ENCODE measurements around the gene IL33. TPM values are rescaled to one million over a fixed set of nuclear protein-coding genes. Genes with fewer than 3 reads are reported as not detected.

IL33 gene
- total RNA-seq, 1 experiment from 2014 or later, result not detected

GRCh38 chr9:6209966-6210365 lies 5.6 kb upstream of the IL33 start:
- Histone ChIP-seq H3K9me2 (replicated peaks; ENCODE audit: insufficient read depth, low read length) (no peaks in the 10 kb centered on the region), H3K79me2 (ENCODE audit: low read length) (no peaks in the 10 kb centered on the region), H3K27ac (ENCODE audit: low read length) (no peak overlapping the region), H2AFZ (ENCODE audit: low read length) (no peak overlapping the region), H3K36me3 (ENCODE audit: insufficient read depth, low read length) (no peaks in the 10 kb centered on the region), H3K9ac (ENCODE audit: low read length) (no peak overlapping the region), H3K27me3 (ENCODE audit: low read length) (no peaks in the 10 kb centered on the region; the same call in 1 of the 2 replicates), H3K9me3 (ENCODE audit: low read length) (peaks cover 2% of the 10 kb centered on the region; the same call in 1 of the 2 replicates), H4K20me1 (ENCODE audit: insufficient read depth, low read depth, low read length) (no peaks in the 10 kb centered on the region), H3K4me2 (ENCODE audit: low read depth, low read length, poor library complexity, severe bottlenecking) (no peak overlapping the region), H3K4me1 (ENCODE audit: low read length) (no peaks in the 10 kb centered on the region), H3K4me3 (ENCODE audit: low read length) (no peak overlapping the region)
- no peak for DNase-seq

DNA sequence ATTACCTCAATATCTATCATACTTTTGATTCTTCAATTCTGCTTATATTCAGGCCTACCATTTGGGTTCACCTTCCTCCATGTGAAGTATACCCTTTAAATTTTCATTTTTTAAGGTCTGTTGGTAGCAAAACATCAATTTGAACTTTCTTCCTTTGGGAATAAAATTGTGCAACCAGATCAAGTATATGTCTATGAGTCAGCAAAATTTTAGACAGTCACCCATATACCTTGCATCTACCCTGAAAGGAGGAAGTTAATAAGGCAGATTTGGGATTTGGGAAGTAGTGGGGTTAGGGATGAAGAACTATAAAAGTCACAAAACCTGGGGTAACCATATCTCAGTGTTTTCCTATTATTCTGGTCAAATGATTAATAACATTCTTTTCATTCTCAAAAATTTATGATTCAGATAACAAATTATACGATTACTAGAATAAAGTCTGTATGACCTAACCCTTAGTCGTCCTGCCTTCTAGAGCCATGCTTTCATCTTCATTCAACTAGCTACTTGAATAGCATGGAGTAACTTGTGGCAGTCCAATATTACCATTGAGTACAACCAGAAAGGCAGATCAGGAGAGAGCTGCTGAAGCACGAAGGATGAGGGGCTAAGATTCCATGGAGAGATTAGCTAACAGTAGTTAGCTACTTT lies 2.8 kb upstream of the IL33 start:
- H3K4me3 ChIP-seq (ENCODE audit: low read length), result no peak overlapping the region
- no peaks in the 10 kb centered on the region for H3K79me2 ChIP-seq (ENCODE audit: low read length)
- no peaks in the 10 kb centered on the region; the same call in 1 of the 2 replicates for H3K27me3 ChIP-seq (ENCODE audit: low read length)
- no peaks in the 10 kb centered on the region for H3K9me2 ChIP-seq (replicated peaks; ENCODE audit: insufficient read depth, low read length)
- H3K9ac ChIP-seq (ENCODE audit: low read length), result no peak overlapping the region
- no peaks in the 10 kb centered on the region for H3K36me3 ChIP-seq (ENCODE audit: insufficient read depth, low read length)
- H2AFZ ChIP-seq (ENCODE audit: low read length), result no peak overlapping the region
- H3K4me2 ChIP-seq (ENCODE audit: low read depth, low read length, poor library complexity, severe bottlenecking), result no peak overlapping the region
- DNase-seq, result no peak
- H4K20me1 ChIP-seq (ENCODE audit: insufficient read depth, low read depth, low read length), result no peaks in the 10 kb centered on the region
- no peak overlapping the region for H3K27ac ChIP-seq (ENCODE audit: low read length)
- H3K9me3 ChIP-seq (ENCODE audit: low read length), result peaks cover 2% of the 10 kb centered on the region; the same call in 1 of the 2 replicates
- no peaks in the 10 kb centered on the region for H3K4me1 ChIP-seq (ENCODE audit: low read length)

DNA sequence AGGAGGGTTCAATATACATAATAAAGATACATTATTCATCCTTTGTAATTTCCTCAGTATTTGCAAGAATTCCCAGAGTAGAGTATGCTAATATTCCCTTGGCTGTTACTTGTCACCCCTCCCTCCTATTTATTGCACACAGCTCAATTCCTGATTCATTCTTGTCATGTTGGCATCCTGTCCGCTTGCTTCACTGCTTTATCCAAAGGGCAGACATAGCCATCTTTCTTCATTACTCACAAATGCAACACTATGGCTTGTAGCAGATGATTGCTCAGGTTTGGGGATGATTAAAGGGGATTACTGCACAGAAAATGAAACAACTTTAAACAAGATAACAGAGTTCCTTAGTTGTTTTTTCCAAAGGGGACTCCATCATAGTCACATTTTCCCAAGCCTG lies 1.2 kb upstream of the IL33 start:
- Histone ChIP-seq H3K27me3 (ENCODE audit: low read length) (no peaks in the 10 kb centered on the region; the same call in 1 of the 2 replicates), H3K9ac (ENCODE audit: low read length) (no peak overlapping the region), H4K20me1 (ENCODE audit: insufficient read depth, low read depth, low read length) (no peaks in the 10 kb centered on the region), H3K79me2 (ENCODE audit: low read length) (no peaks in the 10 kb centered on the region), H3K27ac (ENCODE audit: low read length) (no peak overlapping the region), H3K36me3 (ENCODE audit: insufficient read depth, low read length) (no peaks in the 10 kb centered on the region), H3K4me1 (ENCODE audit: low read length) (no peaks in the 10 kb centered on the region), H3K4me3 (ENCODE audit: low read length) (no peak overlapping the region), H2AFZ (ENCODE audit: low read length) (no peak overlapping the region), H3K9me2 (replicated peaks; ENCODE audit: insufficient read depth, low read length) (no peaks in the 10 kb centered on the region), H3K4me2 (ENCODE audit: low read depth, low read length, poor library complexity, severe bottlenecking) (no peak overlapping the region), H3K9me3 (ENCODE audit: low read length) (peaks cover 2% of the 10 kb centered on the region; the same call in 1 of the 2 replicates)
- no peak for DNase-seq

- H3K9me2 ChIP-seq (replicated peaks; ENCODE audit: insufficient read depth, low read length), result no peaks in the 10 kb centered on the region
- no peaks in the 10 kb centered on the region for H3K36me3 ChIP-seq (ENCODE audit: insufficient read depth, low read length)
- DNase-seq, result no peak
- no peak overlapping the region for H2AFZ ChIP-seq (ENCODE audit: low read length)
- H3K79me2 ChIP-seq (ENCODE audit: low read length), result no peaks in the 10 kb centered on the region
- no peaks in the 10 kb centered on the region; the same call in 1 of the 2 replicates for H3K27me3 ChIP-seq (ENCODE audit: low read length)
- H3K4me3 ChIP-seq (ENCODE audit: low read length), result no peak overlapping the region
- no peaks in the 10 kb centered on the region for H4K20me1 ChIP-seq (ENCODE audit: insufficient read depth, low read depth, low read length)
- no peaks in the 10 kb centered on the region for H3K4me1 ChIP-seq (ENCODE audit: low read length)
- no peak overlapping the region for H3K27ac ChIP-seq (ENCODE audit: low read length)
- no peak overlapping the region for H3K9ac ChIP-seq (ENCODE audit: low read length)
- H3K4me2 ChIP-seq (ENCODE audit: low read depth, low read length, poor library complexity, severe bottlenecking), result no peak overlapping the region
- peaks cover under 1% of the 10 kb centered on the region; the same call in 1 of the 2 replicates for H3K9me3 ChIP-seq (ENCODE audit: low read length)
Measured at GRCh38 chr9:6214903-6215302, 704 bp upstream of the IL33 start.

DNA sequence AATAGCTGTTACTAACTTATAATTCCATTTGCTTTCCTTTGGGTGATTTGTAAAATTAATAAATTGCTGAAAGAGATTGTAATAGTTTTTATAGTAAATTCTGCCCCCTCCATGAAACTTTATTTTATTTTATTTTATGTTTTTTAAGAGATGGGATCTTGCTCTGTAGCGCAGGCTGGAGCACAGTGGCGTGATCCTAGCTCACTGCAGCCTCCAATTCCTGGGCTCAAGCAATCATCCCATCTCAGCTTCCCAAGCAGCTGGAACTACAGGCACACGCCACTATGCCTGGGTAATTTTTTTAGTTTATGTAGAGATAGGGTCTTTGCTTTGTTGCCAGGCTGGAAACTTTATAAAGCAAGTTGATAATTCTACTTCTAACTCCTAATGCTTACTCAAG lies 395 bp downstream of the IL33 start:
- no peak overlapping the region for H2AFZ ChIP-seq (ENCODE audit: low read length)
- H3K4me1 ChIP-seq (ENCODE audit: low read length), result no peaks in the 10 kb centered on the region
- H3K27me3 ChIP-seq (ENCODE audit: low read length), result no peaks in the 10 kb centered on the region; the same call in 1 of the 2 replicates
- H4K20me1 ChIP-seq (ENCODE audit: insufficient read depth, low read depth, low read length), result no peaks in the 10 kb centered on the region
- H3K36me3 ChIP-seq (ENCODE audit: insufficient read depth, low read length), result no peaks in the 10 kb centered on the region
- no peak overlapping the region for H3K27ac ChIP-seq (ENCODE audit: low read length)
- no peak overlapping the region for H3K4me2 ChIP-seq (ENCODE audit: low read depth, low read length, poor library complexity, severe bottlenecking)
- H3K9ac ChIP-seq (ENCODE audit: low read length), result no peak overlapping the region
- H3K9me2 ChIP-seq (replicated peaks; ENCODE audit: insufficient read depth, low read length), result no peaks in the 10 kb centered on the region
- DNase-seq, result no peak
- no peak overlapping the region for H3K4me3 ChIP-seq (ENCODE audit: low read length)
- no peaks in the 10 kb centered on the region for H3K79me2 ChIP-seq (ENCODE audit: low read length)
- no peaks in the 10 kb centered on the region for H3K9me3 ChIP-seq (ENCODE audit: low read length)

- H3K27ac ChIP-seq (ENCODE audit: low read length), result no peak overlapping the region
- H3K9ac ChIP-seq (ENCODE audit: low read length), result no peak overlapping the region
- no peaks in the 10 kb centered on the region for H3K9me2 ChIP-seq (replicated peaks; ENCODE audit: insufficient read depth, low read length)
- H2AFZ ChIP-seq (ENCODE audit: low read length), result no peak overlapping the region
- no peaks in the 10 kb centered on the region for H3K36me3 ChIP-seq (ENCODE audit: insufficient read depth, low read length)
- no peaks in the 10 kb centered on the region for H3K9me3 ChIP-seq (ENCODE audit: low read length)
- H3K4me1 ChIP-seq (ENCODE audit: low read length), result no peaks in the 10 kb centered on the region
- no peaks in the 10 kb centered on the region for H4K20me1 ChIP-seq (ENCODE audit: insufficient read depth, low read depth, low read length)
- no peaks in the 10 kb centered on the region for H3K79me2 ChIP-seq (ENCODE audit: low read length)
- no peak for DNase-seq
- no peak overlapping the region for H3K4me3 ChIP-seq (ENCODE audit: low read length)
- no peaks in the 10 kb centered on the region; the same call in 1 of the 2 replicates for H3K27me3 ChIP-seq (ENCODE audit: low read length)
- no peak overlapping the region for H3K4me2 ChIP-seq (ENCODE audit: low read depth, low read length, poor library complexity, severe bottlenecking)
Measured at GRCh38 chr9:6216951-6217350, 1.3 kb downstream of the IL33 start.

- H3K79me2 ChIP-seq (ENCODE audit: low read length), result no peaks in the 10 kb centered on the region
- no peak overlapping the region for H3K9ac ChIP-seq (ENCODE audit: low read length)
- no peak overlapping the region for H3K4me2 ChIP-seq (ENCODE audit: low read depth, low read length, poor library complexity, severe bottlenecking)
Measured at GRCh38 chr9:6218099-6218502, 2.5 kb downstream of the IL33 start.

DNA sequence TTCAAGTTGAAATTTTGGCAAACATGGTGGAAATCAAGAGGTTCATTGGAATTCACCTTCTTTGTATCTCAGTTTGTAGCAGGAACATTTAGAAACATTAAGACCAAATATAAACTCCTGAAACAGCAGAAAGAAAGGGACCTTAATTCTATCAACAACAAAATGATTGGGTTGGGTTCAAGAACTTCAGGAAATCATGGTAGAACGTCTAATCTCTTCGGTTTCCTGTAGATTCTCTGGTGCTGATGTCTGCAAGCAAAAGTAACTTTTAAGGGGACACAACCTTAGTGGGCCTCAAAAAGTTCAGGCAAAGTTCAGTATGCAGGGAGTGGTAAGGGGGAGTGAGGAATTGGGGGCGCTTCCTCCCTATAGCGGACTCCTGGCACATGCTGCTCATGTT lies 3.4 kb downstream of the IL33 start:
- no peaks in the 10 kb centered on the region for H3K9me2 ChIP-seq (replicated peaks; ENCODE audit: insufficient read depth, low read length)
- H3K4me2 ChIP-seq (ENCODE audit: low read depth, low read length, poor library complexity, severe bottlenecking), result no peak overlapping the region
- H3K9ac ChIP-seq (ENCODE audit: low read length), result no peak overlapping the region
- no peaks in the 10 kb centered on the region for H3K4me1 ChIP-seq (ENCODE audit: low read length)
- no peaks in the 10 kb centered on the region for H3K36me3 ChIP-seq (ENCODE audit: insufficient read depth, low read length)
- H2AFZ ChIP-seq (ENCODE audit: low read length), result no peak overlapping the region
- H4K20me1 ChIP-seq (ENCODE audit: insufficient read depth, low read depth, low read length), result no peaks in the 10 kb centered on the region
- no peak for DNase-seq
- no peaks in the 10 kb centered on the region for H3K79me2 ChIP-seq (ENCODE audit: low read length)
- H3K9me3 ChIP-seq (ENCODE audit: low read length), result no peaks in the 10 kb centered on the region
- no peaks in the 10 kb centered on the region for H3K27me3 ChIP-seq (ENCODE audit: low read length)
- H3K27ac ChIP-seq (ENCODE audit: low read length), result no peak overlapping the region
- H3K4me3 ChIP-seq (ENCODE audit: low read length), result no peak overlapping the region

More at GRCh38 chr9:6218099-6218502, 2.5 kb downstream of the IL33 start:
- no peaks in the 10 kb centered on the region for H3K9me2 ChIP-seq (replicated peaks; ENCODE audit: insufficient read depth, low read length)
- DNase-seq, result no peak
- H3K9me3 ChIP-seq (ENCODE audit: low read length), result no peaks in the 10 kb centered on the region
- no peaks in the 10 kb centered on the region for H3K4me1 ChIP-seq (ENCODE audit: low read length)
- H3K4me3 ChIP-seq (ENCODE audit: low read length), result no peak overlapping the region
- H3K27me3 ChIP-seq (ENCODE audit: low read length), result no peaks in the 10 kb centered on the region
- no peak overlapping the region for H3K27ac ChIP-seq (ENCODE audit: low read length)
- H3K36me3 ChIP-seq (ENCODE audit: insufficient read depth, low read length), result no peaks in the 10 kb centered on the region
- no peak overlapping the region for H2AFZ ChIP-seq (ENCODE audit: low read length)
- H4K20me1 ChIP-seq (ENCODE audit: insufficient read depth, low read depth, low read length), result no peaks in the 10 kb centered on the region

Measured in Karpas-422 (cell line).